ENCODE measurements around the gene CYYR1.

- TF ChIP-seq, protein P1, sequence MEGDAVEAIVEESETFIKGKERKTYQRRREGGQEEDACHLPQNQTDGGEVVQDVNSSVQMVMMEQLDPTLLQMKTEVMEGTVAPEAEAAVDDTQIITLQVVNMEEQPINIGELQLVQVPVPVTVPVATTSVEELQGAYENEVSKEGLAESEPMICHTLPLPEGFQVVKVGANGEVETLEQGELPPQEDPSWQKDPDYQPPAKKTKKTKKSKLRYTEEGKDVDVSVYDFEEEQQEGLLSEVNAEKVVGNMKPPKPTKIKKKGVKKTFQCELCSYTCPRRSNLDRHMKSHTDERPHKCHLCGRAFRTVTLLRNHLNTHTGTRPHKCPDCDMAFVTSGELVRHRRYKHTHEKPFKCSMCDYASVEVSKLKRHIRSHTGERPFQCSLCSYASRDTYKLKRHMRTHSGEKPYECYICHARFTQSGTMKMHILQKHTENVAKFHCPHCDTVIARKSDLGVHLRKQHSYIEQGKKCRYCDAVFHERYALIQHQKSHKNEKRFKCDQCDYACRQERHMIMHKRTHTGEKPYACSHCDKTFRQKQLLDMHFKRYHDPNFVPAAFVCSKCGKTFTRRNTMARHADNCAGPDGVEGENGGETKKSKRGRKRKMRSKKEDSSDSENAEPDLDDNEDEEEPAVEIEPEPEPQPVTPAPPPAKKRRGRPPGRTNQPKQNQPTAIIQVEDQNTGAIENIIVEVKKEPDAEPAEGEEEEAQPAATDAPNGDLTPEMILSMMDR (IDR thresholded peaks at IDR 0.05; ENCODE audit: poor library complexity, severe bottlenecking), result no peak
- TF ChIP-seq, protein P2, sequence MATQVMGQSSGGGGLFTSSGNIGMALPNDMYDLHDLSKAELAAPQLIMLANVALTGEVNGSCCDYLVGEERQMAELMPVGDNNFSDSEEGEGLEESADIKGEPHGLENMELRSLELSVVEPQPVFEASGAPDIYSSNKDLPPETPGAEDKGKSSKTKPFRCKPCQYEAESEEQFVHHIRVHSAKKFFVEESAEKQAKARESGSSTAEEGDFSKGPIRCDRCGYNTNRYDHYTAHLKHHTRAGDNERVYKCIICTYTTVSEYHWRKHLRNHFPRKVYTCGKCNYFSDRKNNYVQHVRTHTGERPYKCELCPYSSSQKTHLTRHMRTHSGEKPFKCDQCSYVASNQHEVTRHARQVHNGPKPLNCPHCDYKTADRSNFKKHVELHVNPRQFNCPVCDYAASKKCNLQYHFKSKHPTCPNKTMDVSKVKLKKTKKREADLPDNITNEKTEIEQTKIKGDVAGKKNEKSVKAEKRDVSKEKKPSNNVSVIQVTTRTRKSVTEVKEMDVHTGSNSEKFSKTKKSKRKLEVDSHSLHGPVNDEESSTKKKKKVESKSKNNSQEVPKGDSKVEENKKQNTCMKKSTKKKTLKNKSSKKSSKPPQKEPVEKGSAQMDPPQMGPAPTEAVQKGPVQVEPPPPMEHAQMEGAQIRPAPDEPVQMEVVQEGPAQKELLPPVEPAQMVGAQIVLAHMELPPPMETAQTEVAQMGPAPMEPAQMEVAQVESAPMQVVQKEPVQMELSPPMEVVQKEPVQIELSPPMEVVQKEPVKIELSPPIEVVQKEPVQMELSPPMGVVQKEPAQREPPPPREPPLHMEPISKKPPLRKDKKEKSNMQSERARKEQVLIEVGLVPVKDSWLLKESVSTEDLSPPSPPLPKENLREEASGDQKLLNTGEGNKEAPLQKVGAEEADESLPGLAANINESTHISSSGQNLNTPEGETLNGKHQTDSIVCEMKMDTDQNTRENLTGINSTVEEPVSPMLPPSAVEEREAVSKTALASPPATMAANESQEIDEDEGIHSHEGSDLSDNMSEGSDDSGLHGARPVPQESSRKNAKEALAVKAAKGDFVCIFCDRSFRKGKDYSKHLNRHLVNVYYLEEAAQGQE (IDR thresholded peaks at IDR 0.05; ENCODE audit: borderline replicate concordance), result no peak
These were observed 28.8 kb downstream of the CYYR1 start for GRCh38 chr21:26544201-26544775.

Data from neural cell (in vitro differentiated cells).